IPS-18a (cell line): Measurements from ENCODE around the gene PACSIN2.
"Not testable (repeated sequence)": the region's sequence is repeated elsewhere in the genome, so short reads cannot be mapped to it uniquely, and the experiment has no call there.

Source experiments
- H3K27ac ChIP-seq: one replicate; pipeline ENCODE4 v1.5.1; 2013; ENCODE audit warnings: low read length
- H3K27me3 ChIP-seq: one replicate; pipeline ENCODE4 v1.6.1; 2013; ENCODE audit warnings: mild to moderate bottlenecking, low read length; ENCODE audit not compliant: control insufficient read depth, insufficient read depth
- H3K36me3 ChIP-seq: one replicate; pipeline ENCODE4 v1.6.1; 2013; ENCODE audit warnings: low read depth, low read length; ENCODE audit not compliant: control insufficient read depth
- H3K4me1 ChIP-seq: one replicate; pipeline ENCODE4 v1.6.1; 2013; ENCODE audit warnings: low read depth, low read length; ENCODE audit not compliant: control insufficient read depth
- H3K4me3 ChIP-seq: one replicate; pipeline ENCODE4 v1.5.1; 2013; ENCODE audit warnings: low read length
- H3K9ac ChIP-seq: one replicate; pipeline ENCODE4 v1.6.1; 2013; ENCODE audit warnings: mild to moderate bottlenecking, low read length, moderate library complexity
- H3K9me3 ChIP-seq: one replicate; pipeline ENCODE4 v1.6.1; 2013; ENCODE audit warnings: low read depth, low read length; ENCODE audit not compliant: control insufficient read depth

The PACSIN2 gene

GRCh38 chr22:42960531-42961399 is 54.2 kb downstream of the PACSIN2 start:
- no peaks in the 10 kb centered on the region for H3K9me3 ChIP-seq
- no peak overlapping the region for H3K9ac ChIP-seq
- H3K27me3 ChIP-seq: no peaks in the 10 kb centered on the region
- H3K4me3 ChIP-seq: no peak overlapping the region
- no peaks in the 10 kb centered on the region for H3K36me3 ChIP-seq
- H3K27ac ChIP-seq: no peak overlapping the region
- H3K4me1 ChIP-seq: peaks cover 32% of the 10 kb centered on the region

- H3K4me3 ChIP-seq: no peak overlapping the region
- H3K27me3 ChIP-seq: no peaks in the 10 kb centered on the region
- no peak overlapping the region for H3K9ac ChIP-seq
- H3K27ac ChIP-seq: peak overlapping the region; percentile 41
- H3K4me1 ChIP-seq: peaks cover 24% of the 10 kb centered on the region
- no peaks in the 10 kb centered on the region for H3K36me3 ChIP-seq
- H3K9me3 ChIP-seq: no peaks in the 10 kb centered on the region
Observed at GRCh38 chr22:42959576-42960509, 55.1 kb downstream of the PACSIN2 start.

- no peaks in the 10 kb centered on the region for H3K36me3 ChIP-seq
- no peaks in the 10 kb centered on the region for H3K9me3 ChIP-seq
- no peak overlapping the region for H3K27ac ChIP-seq
- H3K4me1 ChIP-seq: peaks cover 18% of the 10 kb centered on the region
- no peaks in the 10 kb centered on the region for H3K27me3 ChIP-seq
- no peak overlapping the region for H3K4me3 ChIP-seq
- H3K9ac ChIP-seq: no peak overlapping the region
Observed at GRCh38 chr22:42958937-42959336, 56.0 kb downstream of the PACSIN2 start.

- H3K27ac ChIP-seq: no peak overlapping the region
- H3K4me1 ChIP-seq: peaks cover 16% of the 10 kb centered on the region
- no peak overlapping the region for H3K4me3 ChIP-seq
- H3K27me3 ChIP-seq: no peaks in the 10 kb centered on the region
- H3K9ac ChIP-seq: no peak overlapping the region
- H3K36me3 ChIP-seq: no peaks in the 10 kb centered on the region
- H3K9me3 ChIP-seq: no peaks in the 10 kb centered on the region
Observed at GRCh38 chr22:42957958-42958357, 57.0 kb downstream of the PACSIN2 start.

GRCh38 chr22:42957544-42957943 is 57.4 kb downstream of the PACSIN2 start:
- Histone ChIP-seq H3K27me3 (no peaks in the 10 kb centered on the region), H3K4me3 (no peak overlapping the region), H3K4me1 (peaks cover 15% of the 10 kb centered on the region), H3K27ac (no peak overlapping the region), H3K9me3 (no peaks in the 10 kb centered on the region), H3K36me3 (no peaks in the 10 kb centered on the region), H3K9ac (no peak overlapping the region)

- Histone ChIP-seq H3K9me3 (no peaks in the 10 kb centered on the region), H3K4me3 (no peak overlapping the region), H3K4me1 (peaks cover 16% of the 10 kb centered on the region), H3K36me3 (no peaks in the 10 kb centered on the region), H3K27me3 (no peaks in the 10 kb centered on the region), H3K27ac (no peak overlapping the region), H3K9ac (no peak overlapping the region)
Observed at GRCh38 chr22:42955848-42956247, 59.1 kb downstream of the PACSIN2 start.

- H3K4me1 ChIP-seq: peaks cover 12% of the 10 kb centered on the region
Observed at GRCh38 chr22:42955087-42955635, 59.8 kb downstream of the PACSIN2 start.

GRCh38 chr22:42953751-42954150 is 61.2 kb downstream of the PACSIN2 start:
- not testable (repeated sequence) for H3K9ac ChIP-seq, H3K36me3 ChIP-seq, H3K9me3 ChIP-seq, H3K4me1 ChIP-seq, H3K4me3 ChIP-seq, H3K27me3 ChIP-seq, H3K27ac ChIP-seq

More at GRCh38 chr22:42955087-42955635, 59.8 kb downstream of the PACSIN2 start:
- H3K9me3 ChIP-seq: no peaks in the 10 kb centered on the region
- no peaks in the 10 kb centered on the region for H3K27me3 ChIP-seq
- no peak overlapping the region for H3K9ac ChIP-seq
- H3K27ac ChIP-seq: no peak overlapping the region
- no peak overlapping the region for H3K4me3 ChIP-seq
- H3K36me3 ChIP-seq: no peaks in the 10 kb centered on the region

- H3K4me3 ChIP-seq: no peak overlapping the region
- H3K36me3 ChIP-seq: no peaks in the 10 kb centered on the region
- no peaks in the 10 kb centered on the region for H3K9me3 ChIP-seq
- H3K27me3 ChIP-seq: no peaks in the 10 kb centered on the region
- H3K4me1 ChIP-seq: peaks cover 9% of the 10 kb centered on the region
- no peak overlapping the region for H3K9ac ChIP-seq
- no peak overlapping the region for H3K27ac ChIP-seq
Observed at GRCh38 chr22:42951093-42951710, 63.7 kb downstream of the PACSIN2 start.

GRCh38 chr22:42950281-42950680 is 64.7 kb downstream of the PACSIN2 start:
- Histone ChIP-seq H3K27me3 (no peaks in the 10 kb centered on the region), H3K9ac (no peak overlapping the region), H3K36me3 (no peaks in the 10 kb centered on the region), H3K4me3 (no peak overlapping the region), H3K9me3 (no peaks in the 10 kb centered on the region), H3K4me1 (peaks cover 16% of the 10 kb centered on the region), H3K27ac (no peak overlapping the region)

- Histone ChIP-seq H3K36me3 (no peaks in the 10 kb centered on the region), H3K27ac (no peak overlapping the region), H3K9me3 (no peaks in the 10 kb centered on the region), H3K9ac (no peak overlapping the region), H3K4me1 (peaks cover 16% of the 10 kb centered on the region), H3K4me3 (no peak overlapping the region), H3K27me3 (no peaks in the 10 kb centered on the region)
Observed at GRCh38 chr22:42949159-42949558, 65.8 kb downstream of the PACSIN2 start.
